ENCODE data around the gene GFI1B.
"Not testable (repeated sequence)": the region's sequence is repeated elsewhere in the genome, so short reads cannot be mapped to it uniquely, and the experiment has no call there.

Gene GFI1B

GRCh38 chr9:133027134-133027533 is 48.6 kb downstream of the GFI1B start:
- Histone ChIP-seq H3K36me3 (ENCODE audit: insufficient read depth, low read length) (no peaks in the 10 kb centered on the region), H3K9ac (ENCODE audit: low read depth, low read length) (no peak overlapping the region), H3K4me1 (ENCODE audit: insufficient read depth, low read length) (no peaks in the 10 kb centered on the region), H3K4me3 (ENCODE audit: low read length) (no peak overlapping the region), H3K9me3 (ENCODE audit: insufficient read depth, low read depth, low read length) (no peaks in the 10 kb centered on the region), H3K27ac (ENCODE audit: low read depth, low read length) (no peak overlapping the region), H3K27me3 (ENCODE audit: insufficient read depth, low read length) (0 out of 2 replicates have a peak, but pooled peaks cover 4% of the 10 kb centered on the region)
- 70% methylated on average over 5 of the region's 5 CpGs for WGBS

DNA sequence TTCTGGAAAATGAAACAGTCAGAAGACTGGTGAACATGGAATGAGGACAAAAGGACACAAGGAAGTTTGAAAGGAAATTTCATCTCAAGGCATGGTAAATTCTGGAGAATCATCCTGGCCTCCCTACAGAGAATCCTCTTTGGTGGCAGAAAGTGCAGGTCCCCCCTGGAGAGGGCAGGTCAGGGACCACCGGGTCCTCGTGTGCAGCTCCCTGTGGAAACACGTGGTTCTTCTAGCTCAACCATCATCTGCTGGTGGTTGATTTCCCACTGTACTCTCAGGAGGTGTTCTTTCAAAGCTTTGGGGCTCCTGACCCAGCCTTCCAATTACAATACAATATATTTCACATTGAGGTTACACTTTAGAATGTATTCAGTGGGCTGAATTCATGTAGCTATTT is 49.7 kb downstream of the GFI1B start:
- 89% methylated on average over 3 of the region's 3 CpGs for WGBS

GRCh38 chr9:133029994-133030316 is 51.5 kb downstream of the GFI1B start:
- H3K27ac ChIP-seq (ENCODE audit: low read depth, low read length) = peak overlapping the region; percentile 77
- peak overlapping the region; percentile 98 for H3K4me3 ChIP-seq (ENCODE audit: low read length)
- H3K9ac ChIP-seq (ENCODE audit: low read depth, low read length) = peak overlapping the region; percentile 86
- no peaks in the 10 kb centered on the region for H3K9me3 ChIP-seq (ENCODE audit: insufficient read depth, low read depth, low read length)
- H3K4me1 ChIP-seq (ENCODE audit: insufficient read depth, low read length) = no peaks in the 10 kb centered on the region
- H3K36me3 ChIP-seq (ENCODE audit: insufficient read depth, low read length) = peaks cover 18% of the 10 kb centered on the region
- WGBS = under 1% methylated on average over 28 of the region's 28 CpGs
- H3K27me3 ChIP-seq (ENCODE audit: insufficient read depth, low read length) = 0 out of 2 replicates have a peak, but pooled peaks cover 4% of the 10 kb centered on the region

More for the DNA sequence above, 49.7 kb downstream of the GFI1B start:
- Histone ChIP-seq H3K9me3 (ENCODE audit: insufficient read depth, low read depth, low read length) (no peaks in the 10 kb centered on the region), H3K4me1 (ENCODE audit: insufficient read depth, low read length) (no peaks in the 10 kb centered on the region), H3K4me3 (ENCODE audit: low read length) (no peak overlapping the region), H3K27ac (ENCODE audit: low read depth, low read length) (no peak overlapping the region), H3K9ac (ENCODE audit: low read depth, low read length) (no peak overlapping the region), H3K27me3 (ENCODE audit: insufficient read depth, low read length) (0 out of 2 replicates have a peak, but pooled peaks cover 4% of the 10 kb centered on the region), H3K36me3 (ENCODE audit: insufficient read depth, low read length) (peaks cover 8% of the 10 kb centered on the region; the same call in 1 of the 2 replicates)

DNA sequence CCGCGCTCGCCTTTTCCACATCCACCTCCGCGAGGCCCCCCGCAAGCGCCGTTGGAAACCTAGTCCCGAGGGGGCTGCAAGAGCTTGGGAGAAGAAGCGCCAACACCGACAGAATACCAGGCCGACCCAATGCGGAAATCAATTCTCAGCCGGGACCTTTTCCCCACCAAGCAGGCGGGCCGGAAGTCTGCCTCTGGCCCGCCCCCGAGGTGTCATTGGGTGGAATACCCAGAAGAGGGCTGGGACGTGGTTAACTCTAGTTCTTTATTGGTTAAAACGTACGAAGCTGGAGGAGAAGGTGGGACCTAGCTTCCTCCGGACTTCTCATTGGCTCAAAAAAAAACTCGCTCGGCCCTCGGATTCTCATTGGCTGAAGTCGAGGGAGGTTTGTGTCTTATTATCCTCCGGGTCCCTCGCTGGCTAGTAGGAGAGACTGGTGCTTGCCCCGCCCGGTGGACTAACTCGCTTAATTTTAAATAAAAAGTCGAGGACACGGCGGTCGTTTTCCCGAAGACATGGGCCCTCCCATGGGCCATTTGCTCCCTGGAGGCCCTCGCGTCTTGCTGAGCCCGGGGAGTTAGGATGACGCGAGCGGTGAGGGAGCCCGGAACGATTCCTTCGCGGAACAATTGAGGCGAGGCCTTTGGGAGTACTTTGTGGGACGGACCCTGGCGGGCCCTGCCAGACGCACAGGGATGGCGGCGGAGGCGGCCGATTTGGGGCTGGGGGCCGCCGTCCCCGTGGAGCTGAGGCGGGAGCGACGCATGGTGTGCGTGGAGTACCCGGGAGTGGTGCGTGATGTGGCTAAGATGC is 52.0 kb downstream of the GFI1B start, which contains the start of gene GTF3C5:
Gene GTF3C5 (plus strand): TSS at position 681 of the 813 bp plus-strand sequence. CDS start 15 bp downstream, at position 696.
- no peaks in the 10 kb centered on the region for H3K4me1 ChIP-seq (ENCODE audit: insufficient read depth, low read length)
- H3K27ac ChIP-seq (ENCODE audit: low read depth, low read length) = peak within 1 kb of the TSS; percentile 92
- H3K9me3 ChIP-seq (ENCODE audit: insufficient read depth, low read depth, low read length) = no peaks in the 10 kb centered on the region
- under 1% methylated on average over 63 of the region's 63 CpGs for WGBS
- H3K27me3 ChIP-seq (ENCODE audit: insufficient read depth, low read length) = 0 out of 2 replicates have a peak, but pooled peaks cover 4% of the 10 kb centered on the region
- peak within 1 kb of the TSS; percentile 98 for H3K4me3 ChIP-seq (ENCODE audit: low read length)
- H3K9ac ChIP-seq (ENCODE audit: low read depth, low read length) = peak within 1 kb of the TSS; percentile 93
- peaks cover 18% of the 10 kb centered on the region for H3K36me3 ChIP-seq (ENCODE audit: insufficient read depth, low read length)

DNA sequence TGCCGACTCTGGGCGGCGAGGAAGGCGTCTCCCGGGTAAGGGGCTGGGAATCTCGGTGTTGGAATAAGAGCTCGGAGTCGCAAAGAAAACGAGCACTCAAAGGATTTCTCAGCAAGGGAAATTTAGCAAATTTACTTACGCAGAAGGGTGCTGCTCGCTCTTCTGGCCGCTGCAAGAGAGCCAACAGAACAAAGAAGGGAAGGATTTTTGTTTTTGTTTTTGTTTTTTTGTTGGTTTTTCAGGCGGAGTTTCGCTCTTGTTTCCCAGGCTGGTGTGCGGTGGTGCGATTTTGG is 52.6 kb downstream of the GFI1B start:
- Histone ChIP-seq H3K9me3 (ENCODE audit: insufficient read depth, low read depth, low read length) (no peaks in the 10 kb centered on the region), H3K27ac (ENCODE audit: low read depth, low read length) (peak overlapping the region; percentile 92), H3K4me3 (ENCODE audit: low read length) (peak overlapping the region; percentile 98), H3K9ac (ENCODE audit: low read depth, low read length) (peak overlapping the region; percentile 93), H3K27me3 (ENCODE audit: insufficient read depth, low read length) (0 out of 2 replicates have a peak, but pooled peaks cover 3% of the 10 kb centered on the region), H3K4me1 (ENCODE audit: insufficient read depth, low read length) (no peaks in the 10 kb centered on the region), H3K36me3 (ENCODE audit: insufficient read depth, low read length) (peaks cover 18% of the 10 kb centered on the region)
- 2% methylated on average over 16 of the region's 16 CpGs for WGBS

GRCh38 chr9:133031496-133031911 is 53.0 kb downstream of the GFI1B start:
- Histone ChIP-seq H3K4me1 (ENCODE audit: insufficient read depth, low read length) (no peaks in the 10 kb centered on the region), H3K4me3 (ENCODE audit: low read length) (peak overlapping the region; percentile 98), H3K27ac (ENCODE audit: low read depth, low read length) (no peak overlapping the region), H3K27me3 (ENCODE audit: insufficient read depth, low read length) (no peaks in the 10 kb centered on the region), H3K36me3 (ENCODE audit: insufficient read depth, low read length) (peaks cover 18% of the 10 kb centered on the region), H3K9ac (ENCODE audit: low read depth, low read length) (peak overlapping the region; percentile 93), H3K9me3 (ENCODE audit: insufficient read depth, low read depth, low read length) (no peaks in the 10 kb centered on the region)
- 70% methylated on average over 10 of the region's 10 CpGs for WGBS

DNA sequence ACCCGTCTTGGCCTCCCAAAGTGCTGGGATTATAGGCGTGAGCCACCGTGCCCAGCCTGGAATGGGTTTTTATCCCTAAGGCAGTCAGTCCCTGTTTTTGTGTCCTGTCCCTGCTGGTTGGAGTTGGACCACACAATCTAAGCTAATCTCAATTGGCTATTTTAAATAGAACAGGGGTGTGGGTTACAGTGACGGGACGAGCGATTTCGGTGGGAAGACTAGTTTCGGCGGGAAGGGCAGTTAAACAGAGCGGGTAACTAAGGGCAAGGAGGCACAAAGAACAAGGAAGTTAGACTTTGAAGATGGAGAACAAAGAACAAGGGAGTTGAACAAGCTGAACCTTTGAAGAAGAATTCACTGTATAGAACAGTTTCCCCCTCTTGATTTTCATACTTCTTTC is 53.7 kb downstream of the GFI1B start:
- Histone ChIP-seq H3K4me3 (ENCODE audit: low read length) (peak overlapping the region; percentile 98), H3K36me3 (ENCODE audit: insufficient read depth, low read length) (peaks cover 20% of the 10 kb centered on the region)

DNA sequence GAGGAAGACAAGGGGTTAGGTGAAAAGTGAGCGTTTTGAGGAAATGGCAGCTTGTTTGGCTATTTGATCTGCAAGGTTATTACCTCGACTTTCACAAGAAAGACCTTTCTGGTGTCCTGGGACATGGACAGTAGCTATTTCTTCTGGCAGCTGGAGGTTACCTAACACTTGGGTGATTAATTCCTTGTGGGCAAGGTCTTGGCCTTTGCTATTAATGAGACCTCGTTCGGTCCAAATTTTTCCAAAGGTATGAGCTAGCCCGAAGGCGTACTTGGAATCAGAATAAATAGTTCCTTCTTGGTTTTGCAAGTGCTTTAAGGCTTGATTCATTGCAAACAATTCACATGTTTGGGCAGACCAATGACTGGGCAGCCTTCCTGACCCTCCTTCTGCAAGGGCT is 57.2 kb downstream of the GFI1B start:
- H3K27me3 ChIP-seq (ENCODE audit: insufficient read depth, low read length) = no peaks in the 10 kb centered on the region
- no peak overlapping the region for H3K9ac ChIP-seq (ENCODE audit: low read depth, low read length)
- 97% methylated on average over 6 of the region's 6 CpGs for WGBS
- H3K9me3 ChIP-seq (ENCODE audit: insufficient read depth, low read depth, low read length) = no peaks in the 10 kb centered on the region
- peaks cover 23% of the 10 kb centered on the region for H3K36me3 ChIP-seq (ENCODE audit: insufficient read depth, low read length)
- no peak overlapping the region for H3K4me3 ChIP-seq (ENCODE audit: low read length)
- no peak overlapping the region for H3K27ac ChIP-seq (ENCODE audit: low read depth, low read length)
- no peaks in the 10 kb centered on the region for H3K4me1 ChIP-seq (ENCODE audit: insufficient read depth, low read length)

More for the DNA sequence above, 53.7 kb downstream of the GFI1B start:
- 95% methylated on average over 10 of the region's 10 CpGs for WGBS
- H3K9me3 ChIP-seq (ENCODE audit: insufficient read depth, low read depth, low read length) = no peaks in the 10 kb centered on the region
- H3K9ac ChIP-seq (ENCODE audit: low read depth, low read length) = no peak overlapping the region
- no peaks in the 10 kb centered on the region for H3K4me1 ChIP-seq (ENCODE audit: insufficient read depth, low read length)
- H3K27me3 ChIP-seq (ENCODE audit: insufficient read depth, low read length) = no peaks in the 10 kb centered on the region
- H3K27ac ChIP-seq (ENCODE audit: low read depth, low read length) = no peak overlapping the region

- H3K4me1 ChIP-seq (ENCODE audit: insufficient read depth, low read length) = no peaks in the 10 kb centered on the region
- H3K36me3 ChIP-seq (ENCODE audit: insufficient read depth, low read length) = peaks cover 32% of the 10 kb centered on the region
- no peak overlapping the region for H3K27ac ChIP-seq (ENCODE audit: low read depth, low read length)
- no peak overlapping the region for H3K4me3 ChIP-seq (ENCODE audit: low read length)
- no peaks in the 10 kb centered on the region for H3K27me3 ChIP-seq (ENCODE audit: insufficient read depth, low read length)
- no peaks in the 10 kb centered on the region for H3K9me3 ChIP-seq (ENCODE audit: insufficient read depth, low read depth, low read length)
- H3K9ac ChIP-seq (ENCODE audit: low read depth, low read length) = no peak overlapping the region
- 96% methylated on average over 25 of the region's 25 CpGs for WGBS
Measured at GRCh38 chr9:133037775-133038515, 59.5 kb downstream of the GFI1B start.

GRCh38 chr9:133040892-133041479 is 62.5 kb downstream of the GFI1B start:
- not testable (repeated sequence) for H3K4me3 ChIP-seq (ENCODE audit: low read length); H3K27ac ChIP-seq (ENCODE audit: low read depth, low read length); H3K9ac ChIP-seq (ENCODE audit: low read depth, low read length); H3K4me1 ChIP-seq (ENCODE audit: insufficient read depth, low read length); H3K27me3 ChIP-seq (ENCODE audit: insufficient read depth, low read length); H3K9me3 ChIP-seq (ENCODE audit: insufficient read depth, low read depth, low read length)
- 88% methylated on average over 11 of the region's 12 CpGs for WGBS
- H3K36me3 ChIP-seq (ENCODE audit: insufficient read depth, low read length) = peaks cover 49% of the 10 kb centered on the region

Measured in HUES64 (cell line).